K562 (cell line): Measurements from ENCODE around the gene PPP1CA. TPM values are rescaled to one million over a fixed set of nuclear protein-coding genes. Genes with fewer than 3 reads are reported as not detected.

ENCODE experiments used
- ATAC-seq: fragments of 200-7000 bp; cut with Tn5 transposase; 3 replicates; pipeline ENCODE4 v1.9.1; 2020; ENCODE audit warnings: moderate library complexity
- BruUV-seq: library from RNA; stranded (reverse); fragments of 400-500 nt; replicated peaks from 2 replicates; lab custom pipeline; 2021; lab: Mats Ljungman, UMichigan
- CTCF ChIA-PET: fragments of 300-600 bp; formaldehyde crosslinking; extraction: SDS; loops from one replicate; lab custom pipeline; 2021; ENCODE audit warnings: low intra/inter-chr PET ratio; lab: Yijun Ruan, JAX
- POLR2A ChIA-PET: fragments of 300-600, 350-650 bp; sonication (Branson Sonifier 250); formaldehyde crosslinking; extraction: SDS; loops from one replicate; lab custom pipeline; 2021; ENCODE audit warnings: antibody characterized with exemption, inconsistent platforms; lab: Yijun Ruan, JAX
- DNase-seq, 4 experiments: peaks; one replicate each; pipeline versions ENCODE4 v3.0.0 to v3.0.0-alpha.2; 2011 to 2018; ENCODE audit warnings: low spot score in 3 of 4, mixed read lengths in 3 of 4; ENCODE audit errors: extremely low read depth in 1 of 4
- FAIRE-seq: peaks from 2 replicates; lab custom pipeline; 2011; peaks lifted over from hg19 to GRCh38; lab: Jason Lieb, UNC
- H2AFZ ChIP-seq: 2 replicates; pipeline ENCODE4 v1.6.0; 2011; ENCODE audit warnings: low read depth, low read length, control low read depth, inconsistent platforms
- H3K27ac ChIP-seq: fragments of 200-600 bp; 3 replicates; pipeline ENCODE4 v1.8.0; 2011; ENCODE audit warnings: low read depth, mild to moderate bottlenecking, control low read depth, inconsistent platforms, low read length, moderate library complexity, mixed read lengths; ENCODE audit errors: extremely low read depth
- H3K27me3 ChIP-seq, 2 experiments: fragments of 300-600 bp in 1 of 2; 2 replicates in 1 of 2; 3 replicates in 1 of 2; pipeline versions ENCODE4 v1.6.0 to v1.8.0; 2011; ENCODE audit warnings: inconsistent platforms in 2 of 2, low read length in 2 of 2, mild to moderate bottlenecking in 1 of 2, mixed read lengths in 1 of 2, moderate library complexity in 1 of 2; ENCODE audit not compliant: control insufficient read depth in 2 of 2, insufficient read depth in 2 of 2
- H3K36me3 ChIP-seq: fragments of 300-600 bp; 3 replicates; pipeline ENCODE4 v1.8.0; 2011; ENCODE audit warnings: mild to moderate bottlenecking, low read length, inconsistent platforms; ENCODE audit not compliant: control insufficient read depth, insufficient read depth
- H3K4me1 ChIP-seq, 2 experiments: fragments of 200-600 bp in 1 of 2; replicated peaks in 1 of 2; 2 replicates in 1 of 2; 3 replicates in 1 of 2; pipeline versions ENCODE4 v1.5.1 to v1.8.0; 2011; ENCODE audit warnings: inconsistent platforms in 2 of 2, low read length in 2 of 2, mild to moderate bottlenecking in 1 of 2, mixed read lengths in 1 of 2, moderate library complexity in 1 of 2; ENCODE audit not compliant: control insufficient read depth in 2 of 2, insufficient read depth in 2 of 2
- H3K4me2 ChIP-seq: 2 replicates; pipeline ENCODE4 v1.6.1; 2011; ENCODE audit warnings: low read length, control low read depth, inconsistent platforms, mixed read lengths; ENCODE audit not compliant: insufficient read depth
- H3K4me3 ChIP-seq: fragments of 200-600 bp; sonication (generic), shearing (Covaris generic); 2 replicates; pipeline ENCODE4 v1.5.1; 2016; ENCODE audit warnings: control low read depth, inconsistent platforms
- H3K79me2 ChIP-seq: fragments of 200-600 bp; 3 replicates; pipeline ENCODE4 v1.8.0; 2011; ENCODE audit warnings: low read length, inconsistent platforms; ENCODE audit not compliant: control insufficient read depth, insufficient read depth
- H3K9ac ChIP-seq, 2 experiments: 2 replicates each; pipeline versions ENCODE4 v1.6.0 to v1.6.1; 2011; ENCODE audit warnings: low read depth in 2 of 2, low read length in 2 of 2, control low read depth in 1 of 2, inconsistent platforms in 1 of 2, mild to moderate bottlenecking in 1 of 2, mixed read lengths in 1 of 2; ENCODE audit not compliant: insufficient read depth in 1 of 2
- H3K9me1 ChIP-seq: one replicate; pipeline ENCODE4 v1.6.0; 2011; ENCODE audit warnings: inconsistent platforms, mild to moderate bottlenecking, low read length, moderate library complexity; ENCODE audit not compliant: control insufficient read depth, insufficient read depth
- H3K9me3 ChIP-seq: replicated peaks from 2 replicates; pipeline ENCODE4 v1.5.1; 2011; ENCODE audit warnings: low read depth, low read length, inconsistent platforms; ENCODE audit not compliant: control insufficient read depth, insufficient read depth
- H4K20me1 ChIP-seq: replicated peaks from 2 replicates; pipeline ENCODE4 v1.6.1; 2011; ENCODE audit warnings: low read length, inconsistent platforms, mixed read lengths; ENCODE audit not compliant: control insufficient read depth, insufficient read depth
- BRD9 ChIP-seq: fragments of 450-650 bp; IDR thresholded peaks from 2 replicates; pipeline ENCODE4 v1.6.1; 2018; ENCODE audit warnings: low read depth; ENCODE audit not compliant: partially characterized antibody
- CREM ChIP-seq: IDR thresholded peaks from 2 replicates; pipeline ENCODE4 v1.6.1; 2014; ENCODE audit warnings: antibody characterized with exemption, low read depth
- ELF4 ChIP-seq: fragments of 450-650 bp; formaldehyde crosslinking; IDR thresholded peaks from 2 replicates; pipeline ENCODE4 v1.4.0; 2022; ENCODE audit warnings: missing genetic modification characterization
- HMBOX1 ChIP-seq: sonication (generic); IDR thresholded peaks from 2 replicates; pipeline ENCODE4 v1.6.1; 2016
- KAT7 ChIP-seq: sonication (generic); formaldehyde crosslinking; IDR thresholded peaks from 2 replicates; pipeline ENCODE4 v1.8.0; 2022; ENCODE audit warnings: missing genetic modification reagents, mild to moderate bottlenecking, borderline replicate concordance
- MTA3 ChIP-seq: fragments of 450-650 bp; formaldehyde crosslinking; IDR thresholded peaks from 2 replicates; pipeline ENCODE4 v1.6.1; 2017; ENCODE audit warnings: mild to moderate bottlenecking, borderline replicate concordance
- NR2C2 ChIP-seq, 2 experiments: fragments of 200-800 bp in 1 of 2; sonication (Bioruptor generic) in 1 of 2; sonication (generic) in 1 of 2; formaldehyde crosslinking in 1 of 2; IDR thresholded peaks; 2 replicates each; pipeline versions ENCODE4 v1.6.1 to v1.8.0; 2016 to 2022; ENCODE audit warnings: mild to moderate bottlenecking in 1 of 2, missing compliant biosample characterization in 1 of 2, missing genetic modification characterization in 1 of 2, missing genetic modification reagents in 1 of 2
- RAD21 ChIP-seq, 2 experiments: fragments of 250-450 bp in 1 of 2; fragments of 450-650 bp in 1 of 2; sonication (Bioruptor Pico) in 1 of 2; formaldehyde crosslinking in 1 of 2; IDR thresholded peaks in 1 of 2; conservative IDR thresholded peaks in 1 of 2; 2 replicates each; pipeline versions ENCODE4 v1.4.0 to v1.8.0; 2020 to 2022; ENCODE audit warnings: mild to moderate bottlenecking in 2 of 2, moderate library complexity in 1 of 2
- SNIP1 ChIP-seq: fragments of 450-650 bp; IDR thresholded peaks from 2 replicates; pipeline ENCODE4 v1.7.1; 2017; ENCODE audit warnings: low read depth, mild to moderate bottlenecking
- SPI1 ChIP-seq: IDR thresholded peaks from 2 replicates; pipeline ENCODE4 v1.6.1; 2011; ENCODE audit warnings: low read depth, low read length, control low read depth, borderline replicate concordance
- ZNF140 ChIP-seq: fragments of 250-450 bp; sonication (Bioruptor Pico); IDR thresholded peaks from 2 replicates; pipeline ENCODE4 v1.8.0; 2021; ENCODE audit warnings: moderate library complexity, mild to moderate bottlenecking, inconsistent platforms
- ZNF384 ChIP-seq: IDR thresholded peaks from 2 replicates; pipeline ENCODE4 v1.6.1; 2012; ENCODE audit warnings: low read depth, low read length, improper control_type of control experiment
- ZNF592 ChIP-seq: fragments of 450-650 bp; IDR thresholded peaks from 2 replicates; pipeline ENCODE4 v1.6.1; 2017; ENCODE audit warnings: antibody characterized with exemption, mild to moderate bottlenecking
- WGBS: fragments of 100-300 bp; shearing (Covaris generic); methylation state at CpG from one replicate; pipeline ENCODE4 v1.1.6; 2016; ENCODE audit warnings: low coverage, mixed read lengths; ENCODE audit not compliant: insufficient coverage; ENCODE audit errors: missing lambda C conversion rate; 5-methylcytosine and 5-hydroxymethylcytosine counted together
- in situ Hi-C: fragments of 300-500 bp; cut with MboI; formaldehyde crosslinking; loops from 4 replicates; pipeline ENCODE4 v1.15.0; 2018; ENCODE audit warnings: inconsistent platforms, mixed read lengths
- intact Hi-C: fragments of 100-400 bp; cut with micrococcal nuclease; formaldehyde crosslinking; loops from 2 replicates; pipeline ENCODE4 v1.14.2; 2022
- polyA plus RNA-seq, 8 experiments: library from polyadenylated mRNA; depleted of rRNA in 4 of 8; stranded (reverse) in 5 of 8; unstranded in 3 of 8; fragments of >200 nt; fragmentation: Nextera tagmentation in 2 of 8; fragmentation: Illumina TruSeq in 1 of 8; extraction: Ambion mirVana in 2 of 8; extraction: Trizol in 1 of 8; gene quantifications; 2 replicates each; pipeline versions ENCODE4 v1.2.1 to v1.2.3, GENCODE V29; 2011 to 2014; ENCODE audit warnings: inconsistent platforms in 1 of 8, missing spikeins in 1 of 8
- total RNA-seq, 7 experiments: library from RNA; depleted of rRNA in 6 of 7; stranded (reverse); fragments of >200 nt in 6 of 7; fragmentation: Illumina TruSeq in 2 of 7; extraction: Trizol in 2 of 7; gene quantifications; 2 replicates each; pipeline versions ENCODE4 v1.2.1 to v1.2.3, GENCODE V29; 2011 to 2021; ENCODE audit warnings: low replicate concordance in 1 of 7

The PPP1CA gene
- total and polyA plus RNA-seq, 9 of the 15 experiments (the other 6 are each of a cell fraction or from before 2014, with no cell fraction given) = 18.2 to 242 (median 188) TPM

DNA sequence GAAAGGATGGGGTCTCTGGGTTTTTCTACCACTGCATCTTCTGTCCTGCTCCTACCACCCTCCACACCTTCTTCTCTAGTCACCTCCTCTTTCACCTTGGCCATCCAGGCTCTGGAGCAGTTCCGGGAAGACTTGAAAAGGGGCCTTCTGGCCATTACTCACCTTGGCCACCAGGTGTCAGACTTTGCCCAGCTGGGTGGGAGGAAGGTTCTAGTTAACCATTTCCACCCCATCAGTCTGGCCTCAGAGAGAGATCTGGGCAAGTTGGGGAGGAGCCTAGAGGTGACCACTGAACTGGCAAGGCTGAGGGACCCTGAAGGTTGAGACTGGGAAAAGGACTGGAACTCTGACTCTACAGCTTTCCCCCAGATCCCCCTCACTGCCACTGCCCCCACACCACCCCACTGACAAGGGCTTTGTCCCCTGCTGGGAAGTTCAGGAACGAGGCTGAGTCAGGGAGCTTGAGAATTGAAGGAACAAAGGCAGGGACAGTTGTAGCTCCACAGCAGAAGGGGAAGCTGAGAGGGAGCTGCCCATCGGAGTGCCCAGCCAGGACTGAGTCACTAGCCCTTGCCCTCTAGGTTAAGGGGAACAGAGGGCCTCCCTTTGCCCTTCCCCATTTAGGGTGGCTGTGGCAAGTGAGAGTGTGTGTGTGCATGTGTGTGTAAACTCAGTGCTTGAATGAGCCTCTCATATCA is 44.6 kb downstream of the PPP1CA start:
- intact Hi-C loops = loop anchor here (1.0 to 5.0 kb wide), 2 partner anchors 25 to 150 kb away; partner anchors contain the start of genes CDK2AP2 and PITPNM1
- ATAC-seq = peak; percentile 59
- TF ChIP-seq SPI1 = 0 out of 2 replicates have a peak, but pooled peaks have one; percentile 2
- no peak for TF ChIP-seq NR2C2 (CRISPR knock-in tag; IDR thresholded peaks at IDR 0.05)
- 0 out of 2 replicates have a peak, but pooled peaks have one; percentile 31 for TF ChIP-seq NR2C2 (tag; IDR thresholded peaks at IDR 0.05)
- no peak for TF ChIP-seq ZNF140 (CRISPR knock-in tag)
- TF ChIP-seq CREM = peak; percentile 41; the same call in 1 of the 2 replicates
- 0 out of 2 replicates have a peak, but pooled peaks have one; percentile 61 for TF ChIP-seq ZNF592
- peak; percentile 79 for TF ChIP-seq BRD9
- peak; percentile 96 to 99 for TF ChIP-seq RAD21 (CRISPR knock-in tag; conservative IDR thresholded peaks at IDR 0.05 in 1 of 2, IDR thresholded peaks at IDR 0.05 in 1 of 2)
- TF ChIP-seq KAT7 (CRISPR knock-in tag) = 0 out of 2 replicates have a peak, but pooled peaks have one; percentile 29
- 0 out of 2 replicates have a peak, but pooled peaks have one; percentile 31 for TF ChIP-seq ZNF384
- TF ChIP-seq HMBOX1 = peak; percentile 84
- peak; percentile 28; the same call in 1 of the 2 replicates for TF ChIP-seq ELF4 (CRISPR knock-in tag)
- TF ChIP-seq MTA3 = 0 out of 2 replicates have a peak, but pooled peaks have one; percentile 25
- TF ChIP-seq SNIP1 = no peak

More for the DNA sequence above, 44.6 kb downstream of the PPP1CA start:
- Histone ChIP-seq H3K4me2 (peak overlapping the region; percentile 4), H3K27ac (peak overlapping the region; percentile 92; the same call in 2 of the 3 replicates), H3K9me3 (no peaks in the 10 kb centered on the region; the same call in 1 of the 2 replicates), H2AFZ (peak overlapping the region; percentile 51), H3K36me3 (no peaks in the 10 kb centered on the region), H4K20me1 (no peaks in the 10 kb centered on the region), H3K9ac (peak overlapping the region; percentile 80 to 88; a peak in 3 of 4 replicates), H3K4me3 (no peak overlapping the region), H3K9me1 (no peaks in the 10 kb centered on the region), H3K27me3 (no peaks in the 10 kb centered on the region), H3K4me1 (peaks cover 40 to 53% of the 10 kb centered on the region in 2 experiments), H3K79me2 (peaks cover 8% of the 10 kb centered on the region)
- no TSS peak for BruUV-seq
- ChIA-PET POLR2A (interaction anchor here (0.6 to 1.3 kb wide), 4 partner anchors 10 to 1852 kb away, joined by 3 to 5 read pairs (median 4); no protein-coding TSS in a partner anchor), CTCF (interaction anchor here (0.6 to 3.7 kb wide), 6 partner anchors 17 to 149 kb away, joined by 3 to 41 read pairs (median 3); partner anchors contain the start of genes CLCF1 and PITPNM1)
- peak; percentile 90 for FAIRE-seq
- DNase-seq = peak; percentile 70 to 90 (median 80)
- in situ Hi-C loops = no loop called here
- WGBS = 13% methylated on average over 3 of the region's 3 CpGs
